Activated CD8-positive, alpha-beta memory T cell treated with anti-CD3 and anti-CD28 coated beads, Interleukin-2, amount 50 U/mL, for 4 hours (primary cell): Measurements from ENCODE around the gene BCKDK.
A peak's percentile ranks its signal among the peaks of the same experiment; 100 is the strongest.

ENCODE experiments used
- DNase-seq: peaks from one replicate; pipeline ENCODE4 v3.0.0-alpha.2; 2020

BCKDK gene

DNA sequence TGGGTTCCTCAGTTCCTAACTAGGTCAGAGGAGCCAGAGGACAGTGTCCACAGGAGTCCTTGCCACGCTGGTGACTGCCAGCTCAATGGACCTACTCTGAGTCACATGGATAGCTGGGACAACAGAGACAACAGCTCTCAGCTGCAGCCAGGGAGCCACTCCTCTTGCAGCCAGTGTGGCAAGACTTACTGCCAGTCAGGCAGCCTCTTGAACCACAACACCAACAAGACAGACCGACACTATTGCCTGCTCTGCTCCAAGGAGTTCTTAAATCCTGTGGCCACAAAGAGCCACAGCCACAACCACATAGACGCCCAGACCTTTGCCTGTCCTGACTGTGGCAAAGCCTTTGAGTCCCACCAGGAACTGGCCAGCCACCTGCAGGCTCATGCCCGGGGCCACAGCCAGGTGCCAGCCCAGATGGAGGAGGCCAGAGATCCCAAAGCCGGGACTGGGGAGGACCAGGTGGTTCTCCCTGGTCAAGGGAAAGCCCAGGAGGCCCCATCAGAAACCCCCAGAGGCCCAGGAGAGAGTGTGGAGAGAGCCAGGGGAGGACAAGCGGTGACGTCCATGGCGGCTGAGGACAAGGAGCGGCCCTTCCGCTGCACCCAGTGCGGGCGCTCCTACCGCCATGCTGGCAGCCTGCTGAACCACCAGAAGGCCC lies 27.3 kb upstream of the BCKDK start:
- DNase-seq = no peak

- DNase-seq = no peak
Observed at GRCh38 chr16:31081428-31082351, 26.5 kb upstream of the BCKDK start.

- DNase-seq = no peak
Observed at GRCh38 chr16:31082368-31083045, 25.7 kb upstream of the BCKDK start.

DNA sequence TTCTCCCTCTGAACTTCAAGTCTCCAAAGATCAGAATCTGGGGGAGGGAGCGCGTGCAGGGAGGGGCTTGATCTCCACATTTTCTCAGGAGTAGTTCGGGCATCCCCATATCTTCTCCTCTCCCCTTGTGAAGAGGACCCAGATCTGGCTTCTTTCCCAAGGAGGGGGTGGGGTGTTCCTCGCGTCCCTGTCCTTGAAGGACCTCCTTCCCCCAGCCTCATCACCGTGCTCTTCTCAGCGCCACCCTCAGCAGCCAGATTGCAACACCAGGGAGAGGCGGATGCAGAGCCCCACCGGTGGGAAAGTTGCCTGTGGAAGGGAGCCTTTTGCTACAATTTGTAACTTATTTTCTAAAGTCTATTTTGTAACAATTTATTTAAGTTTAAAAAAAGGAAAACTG lies 25.1 kb upstream of the BCKDK start:
- no peak for DNase-seq

- DNase-seq = no peak
Observed at GRCh38 chr16:31083556-31083955, 24.6 kb upstream of the BCKDK start.

GRCh38 chr16:31083981-31084380 lies 24.2 kb upstream of the BCKDK start:
- DNase-seq = no peak

DNA sequence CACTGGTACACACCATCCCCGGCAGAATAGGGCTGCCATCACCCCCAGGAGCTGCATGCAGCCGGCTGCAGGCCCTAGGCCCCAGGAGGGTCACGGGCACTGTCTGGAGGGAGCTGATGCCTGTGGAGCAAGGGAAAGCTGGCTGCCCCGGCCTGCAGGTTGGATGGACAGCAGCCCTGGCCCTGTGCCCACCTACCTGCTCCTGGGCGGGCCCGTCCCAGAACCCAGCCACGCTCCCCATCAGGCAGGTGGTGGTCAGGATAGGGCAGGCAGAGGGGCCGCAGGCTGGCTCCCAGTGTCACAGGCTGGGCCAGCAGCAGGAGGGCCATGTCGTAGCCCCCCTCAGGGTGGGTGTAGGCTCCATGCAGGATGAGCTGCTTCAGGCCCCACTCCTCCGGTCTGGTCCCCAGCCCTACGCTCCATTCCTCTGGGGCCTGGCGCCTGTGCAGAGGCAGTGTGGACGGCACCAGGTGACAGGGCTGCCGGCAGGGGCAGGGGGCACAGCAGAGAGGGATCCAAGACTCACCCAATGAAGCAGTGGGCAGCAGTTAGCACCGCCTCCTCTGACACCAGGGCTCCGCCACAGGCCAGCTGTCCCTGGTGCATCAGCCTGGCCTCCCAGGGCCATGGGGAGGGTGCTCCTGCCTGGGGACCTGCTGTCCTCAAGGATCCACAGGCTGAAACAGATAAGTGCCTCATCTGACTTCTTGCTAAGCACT lies 23.4 kb upstream of the BCKDK start:
- DNase-seq = no peak

- DNase-seq = no peak
Observed at GRCh38 chr16:31085411-31085810, 22.8 kb upstream of the BCKDK start.

GRCh38 chr16:31085873-31086628 lies 22.1 kb upstream of the BCKDK start:
- DNase-seq = no peak

DNA sequence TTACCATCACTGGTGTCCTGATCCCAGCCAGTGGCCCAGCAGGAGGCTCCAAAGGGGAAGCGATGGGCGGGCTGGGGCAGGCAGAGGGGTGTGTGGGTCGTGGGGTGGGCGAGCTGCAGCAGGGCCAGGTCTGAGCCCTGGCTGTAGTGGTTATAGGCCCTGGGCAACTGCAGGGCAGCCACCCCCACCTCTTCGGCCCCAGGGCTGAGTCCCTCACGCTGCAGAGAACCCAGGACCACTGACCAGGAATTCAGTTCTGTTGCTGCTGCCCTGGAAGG lies 21.6 kb upstream of the BCKDK start:
- no peak for DNase-seq

DNA sequence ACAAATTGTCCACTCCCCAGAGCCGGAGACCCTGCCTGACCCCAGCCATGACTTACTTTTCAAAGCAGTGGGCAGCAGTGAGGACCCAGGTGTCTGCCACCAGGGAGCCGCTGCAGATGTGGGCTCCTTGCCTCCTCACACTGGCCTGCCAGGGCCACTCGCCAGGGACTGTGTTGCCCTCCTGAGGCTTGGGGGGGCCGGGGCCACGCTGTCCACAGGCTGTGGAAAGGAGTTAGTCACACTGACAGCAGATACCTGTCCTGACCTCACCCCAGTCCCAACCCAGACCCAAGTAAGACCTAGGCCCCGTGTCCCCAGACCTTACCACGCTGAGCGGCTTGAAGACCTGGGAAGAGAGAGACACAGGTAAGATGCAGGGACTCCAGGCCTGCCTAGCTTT lies 20.7 kb upstream of the BCKDK start:
- DNase-seq = no peak

DNA sequence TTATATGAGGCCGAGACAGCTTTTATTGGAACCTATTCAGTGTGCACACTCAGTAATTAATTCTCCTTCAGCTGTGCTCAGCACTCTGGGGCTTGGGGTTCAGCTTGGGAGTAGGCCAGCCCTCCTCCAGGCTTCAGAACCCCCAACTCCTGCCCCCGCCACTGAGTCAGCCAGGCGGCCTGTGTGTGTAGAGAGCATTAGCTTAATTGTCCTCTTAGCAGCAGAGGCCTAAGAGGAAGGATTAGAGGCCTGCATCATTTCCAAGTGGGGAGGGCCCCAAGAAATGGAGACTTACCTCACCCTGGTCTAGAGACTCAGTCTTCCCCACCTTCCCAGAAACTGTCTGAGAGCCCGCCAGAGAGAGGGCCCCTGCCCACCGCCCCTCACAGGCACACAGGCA lies 20.2 kb upstream of the BCKDK start:
- DNase-seq = no peak

GRCh38 chr16:31088459-31089183 lies 19.6 kb upstream of the BCKDK start, which contains the start of gene PRSS53:
TSS of gene PRSS53 (minus strand) at chr16:31088943. CDS start at chr16:31088809, 134 bp downstream.
- no peak for DNase-seq

DNA sequence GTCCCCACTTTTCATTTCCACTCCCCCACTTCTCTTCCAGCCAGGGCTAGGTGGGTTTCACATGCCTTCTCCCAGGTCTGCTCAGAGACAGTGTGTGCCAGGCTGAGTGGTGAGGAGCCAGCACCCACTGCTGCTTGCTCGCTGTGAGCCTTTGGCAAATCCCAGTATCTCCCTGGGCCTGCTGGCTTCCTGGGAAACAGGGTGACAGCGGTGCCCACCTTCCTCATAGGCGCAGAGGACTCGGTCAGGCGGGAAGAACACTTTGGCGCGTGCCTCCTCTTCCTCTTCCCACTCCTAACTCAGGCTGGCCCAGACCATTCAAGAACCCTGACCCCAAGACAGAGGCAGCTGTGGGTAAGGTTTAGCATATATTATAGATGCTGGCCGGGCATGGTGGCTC lies 19.0 kb upstream of the BCKDK start:
- DNase-seq = no peak

GRCh38 chr16:31090540-31090939 lies 17.6 kb upstream of the BCKDK start:
- no peak for DNase-seq

- DNase-seq = no peak
Observed at GRCh38 chr16:31092330-31092729, 15.9 kb upstream of the BCKDK start.

DNA sequence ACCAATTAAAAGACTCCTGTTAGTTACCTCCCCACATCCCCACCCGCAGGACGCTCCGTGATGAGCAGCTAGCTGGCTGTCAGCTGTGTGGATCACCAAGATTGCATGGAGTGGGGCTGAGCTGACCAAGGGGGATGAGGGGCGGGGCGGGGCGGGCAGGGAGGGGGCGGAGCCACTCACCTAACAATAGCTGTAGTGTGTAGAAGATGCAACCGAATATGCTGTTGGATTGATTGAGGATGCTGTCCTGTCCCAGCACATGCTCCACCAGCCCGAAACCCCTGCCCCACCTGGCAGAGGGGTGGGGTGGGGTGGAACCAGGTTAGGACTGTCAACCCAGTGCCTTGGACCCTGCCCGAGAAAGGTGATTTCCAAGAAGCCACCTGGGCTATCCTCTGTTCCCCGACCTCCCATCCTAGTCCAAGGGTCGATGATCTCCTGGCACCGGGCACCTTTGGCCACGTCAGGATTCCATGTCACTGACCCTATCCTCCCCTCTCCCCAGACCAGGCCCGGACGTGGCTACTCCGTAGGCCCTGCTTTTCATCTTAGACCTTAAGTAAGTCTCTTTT lies 15.0 kb upstream of the BCKDK start:
- DNase-seq = no peak

DNA sequence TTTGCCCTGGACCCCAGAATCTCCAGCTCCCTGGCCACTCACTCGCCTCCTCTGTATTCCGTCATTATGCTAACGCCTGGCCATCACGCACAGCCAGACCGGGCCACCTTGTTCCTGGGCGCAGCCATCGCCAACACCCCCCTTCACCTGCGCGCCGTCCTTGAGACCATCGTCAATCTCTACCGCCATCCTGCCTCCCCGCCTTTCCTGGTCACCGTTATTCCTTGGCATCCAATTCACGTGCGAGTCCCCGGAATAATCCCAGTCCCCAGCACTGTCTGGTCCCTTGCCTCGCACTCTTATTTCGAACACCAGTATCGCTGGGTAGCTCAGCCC lies 14.1 kb upstream of the BCKDK start:
- no peak for DNase-seq

DNA sequence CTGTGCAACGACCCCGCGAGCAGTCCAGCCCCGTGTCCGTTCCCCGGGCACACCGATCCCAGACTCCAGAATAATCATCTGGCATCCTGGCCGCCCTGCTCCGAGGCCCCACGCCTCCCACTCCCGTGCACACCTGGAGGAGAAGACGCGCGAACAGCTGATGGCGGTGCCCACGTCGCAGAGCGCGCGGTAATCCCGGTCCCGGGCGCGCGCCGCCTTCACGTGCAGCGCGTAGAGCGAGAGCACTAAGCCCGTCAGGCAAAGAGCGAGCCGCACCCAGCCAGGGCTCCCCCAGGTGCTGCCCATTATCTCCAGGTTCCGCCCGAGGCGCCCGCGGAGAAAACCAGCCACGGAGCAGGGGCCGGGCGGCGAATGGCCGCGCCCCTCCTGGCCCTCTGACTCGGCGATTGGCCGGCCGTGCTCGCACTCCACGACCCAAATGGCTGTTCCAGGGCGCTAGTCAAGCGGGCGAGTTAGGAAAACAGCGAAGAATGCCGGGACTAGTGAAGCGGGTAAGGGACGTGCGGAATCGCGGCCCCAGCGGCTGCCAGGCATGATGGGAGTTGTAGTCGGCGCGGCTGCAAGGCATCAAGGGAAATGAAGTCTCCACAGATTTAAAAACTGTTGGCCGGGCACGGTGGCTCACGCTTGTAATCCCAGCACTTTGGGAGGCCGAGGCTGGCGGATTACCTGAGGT lies 13.6 kb upstream of the BCKDK start, which contains the start of gene VKORC1:
VKORC1 (minus strand) TSS at position 374 of the 697 bp plus-strand sequence; CDS start at position 306, 68 bp downstream.
- peak; percentile 85 for DNase-seq

GRCh38 chr16:31099860-31100638 lies 8.1 kb upstream of the BCKDK start:
- no peak for DNase-seq
